Muscle layer of duodenum (tissue), 2 donors: Measurements from ENCODE around the gene CPT1C.

Experiments
- H3K27ac ChIP-seq: one replicate; pipeline ENCODE4 v1.7.0; 2013; ENCODE audit warnings: mild to moderate bottlenecking, low read length
- H3K27me3 ChIP-seq: one replicate; pipeline ENCODE4 v1.7.0; 2013; ENCODE audit warnings: low read depth, mild to moderate bottlenecking, control low read depth, low read length
- H3K36me3 ChIP-seq, 2 donors: one replicate each; pipeline ENCODE4 v1.7.0; 2013; ENCODE audit warnings: low read length in 2 of 2, control low read depth in 1 of 2, mild to moderate bottlenecking in 1 of 2; ENCODE audit not compliant: insufficient read depth in 2 of 2, control insufficient read depth in 1 of 2
- H3K4me1 ChIP-seq, 2 donors: one replicate each; pipeline ENCODE4 v1.7.0; 2013; ENCODE audit warnings: low read length in 2 of 2, mild to moderate bottlenecking in 2 of 2, control low read depth in 1 of 2, moderate library complexity in 1 of 2; ENCODE audit not compliant: insufficient read depth in 2 of 2, control insufficient read depth in 1 of 2
- H3K4me3 ChIP-seq, 2 donors: one replicate each; pipeline ENCODE4 v1.7.0; 2013; ENCODE audit warnings: low read length in 2 of 2, low read depth in 1 of 2, mild to moderate bottlenecking in 1 of 2
- H3K9me3 ChIP-seq, 2 donors: one replicate each; pipeline ENCODE4 v1.7.0; 2013; ENCODE audit warnings: low read length in 2 of 2, control low read depth in 1 of 2, mild to moderate bottlenecking in 1 of 2; ENCODE audit not compliant: control insufficient read depth in 1 of 2
- donor health status: healthy.

Gene CPT1C

DNA sequence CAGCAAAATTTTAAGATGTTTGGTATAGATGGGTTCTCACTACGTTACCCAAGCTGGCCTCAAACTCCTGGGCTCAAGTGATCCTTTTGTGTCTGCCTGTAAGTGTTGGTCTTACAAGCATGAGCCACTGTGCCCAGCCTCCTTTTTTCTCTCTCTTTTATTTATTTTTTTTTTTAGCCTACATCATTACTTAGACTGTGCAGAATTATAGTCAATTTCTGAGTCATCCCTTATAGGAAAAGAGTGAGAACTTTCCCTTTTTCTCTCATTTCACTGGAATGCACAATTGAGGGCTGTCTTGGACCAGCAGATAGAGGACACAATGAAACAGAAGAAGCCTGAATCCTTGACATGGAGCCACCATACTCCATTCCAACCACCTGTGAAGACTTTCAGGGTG, 58.9 kb downstream of the CPT1C start:
- no peaks in the 10 kb centered on the region for H3K27me3 ChIP-seq

DNA sequence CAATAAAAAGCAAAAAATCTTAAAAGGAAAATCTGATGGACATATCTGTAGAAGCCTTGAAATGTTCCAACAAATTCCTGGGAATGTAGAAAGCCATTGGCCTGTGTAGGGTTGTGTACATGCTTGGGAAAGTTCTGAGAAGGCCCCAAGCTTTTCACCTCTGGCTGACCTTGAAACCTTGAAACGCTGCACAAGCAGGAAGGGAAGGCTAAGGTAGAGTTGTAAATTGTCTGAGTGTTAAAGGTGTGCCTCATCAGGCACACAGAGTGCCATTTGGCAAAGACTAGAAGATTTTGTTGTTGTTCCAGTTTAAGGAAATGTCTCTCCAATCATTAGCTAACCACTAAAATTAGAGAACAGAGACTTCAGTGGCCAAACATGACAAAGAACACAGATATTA, 61.8 kb downstream of the CPT1C start:
- Histone ChIP-seq H3K4me3 (no peak overlapping the region), H3K9me3 (peaks cover 0 to 6% of the 10 kb centered on the region in 2 donors), H3K4me1 (no peaks in the 10 kb centered on the region), H3K27ac (no peak overlapping the region), H3K27me3 (no peaks in the 10 kb centered on the region), H3K36me3 (no peaks in the 10 kb centered on the region)

More for the DNA sequence above, 58.9 kb downstream of the CPT1C start:
- no peak overlapping the region for H3K27ac ChIP-seq
- no peak overlapping the region for H3K4me3 ChIP-seq
- no peaks in the 10 kb centered on the region for H3K4me1 ChIP-seq
- H3K36me3 ChIP-seq = no peaks in the 10 kb centered on the region
- H3K9me3 ChIP-seq = no peaks in the 10 kb centered on the region

GRCh38 chr19:49755956-49756355, 65.0 kb downstream of the CPT1C start:
- H3K4me3 ChIP-seq = no peak overlapping the region
- peaks cover 0 to 6% of the 10 kb centered on the region in 2 donors for H3K9me3 ChIP-seq
- H3K4me1 ChIP-seq = no peaks in the 10 kb centered on the region
- no peaks in the 10 kb centered on the region for H3K27me3 ChIP-seq
- H3K27ac ChIP-seq = no peak overlapping the region
- H3K36me3 ChIP-seq = no peaks in the 10 kb centered on the region

DNA sequence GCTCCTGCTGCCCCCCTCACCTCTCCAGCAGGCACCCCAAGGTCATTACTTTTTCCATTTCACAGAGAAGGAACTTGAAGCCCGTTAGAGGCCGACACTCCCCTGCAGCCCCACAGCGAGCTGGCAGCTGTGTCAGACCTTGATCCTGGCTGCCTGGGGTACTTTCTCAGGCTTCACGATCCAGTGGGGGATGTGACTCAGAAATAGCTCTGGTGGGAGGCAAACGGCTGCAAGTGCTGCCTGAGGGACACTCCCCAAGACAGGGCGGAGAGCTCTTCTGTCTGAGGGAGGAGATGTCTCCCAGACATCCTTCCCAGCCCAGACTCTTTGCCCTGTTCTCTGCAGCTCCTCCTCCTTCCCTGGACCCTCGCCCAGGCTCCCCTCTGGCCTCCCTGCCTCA, 67.4 kb downstream of the CPT1C start:
- no peak overlapping the region for H3K27ac ChIP-seq
- H3K4me1 ChIP-seq = no peaks in the 10 kb centered on the region
- H3K4me3 ChIP-seq = no peak overlapping the region
- H3K36me3 ChIP-seq = no peaks in the 10 kb centered on the region
- H3K27me3 ChIP-seq = no peaks in the 10 kb centered on the region
- peaks cover 0 to 6% of the 10 kb centered on the region in 2 donors for H3K9me3 ChIP-seq

- no peaks in the 10 kb centered on the region for H3K36me3 ChIP-seq
- H3K27ac ChIP-seq = no peak overlapping the region
- no peak overlapping the region for H3K4me3 ChIP-seq
- peaks cover 0 to 6% of the 10 kb centered on the region in 2 donors for H3K4me1 ChIP-seq
- H3K27me3 ChIP-seq = no peaks in the 10 kb centered on the region
- no peaks in the 10 kb centered on the region for H3K9me3 ChIP-seq
These were observed 70.3 kb downstream of the CPT1C start for GRCh38 chr19:49761249-49761624.

- H3K9me3 ChIP-seq = no peaks in the 10 kb centered on the region
- no peaks in the 10 kb centered on the region for H3K36me3 ChIP-seq
- no peak overlapping the region for H3K27ac ChIP-seq
- H3K4me1 ChIP-seq = peaks cover 0 to 6% of the 10 kb centered on the region in 2 donors
- H3K27me3 ChIP-seq = no peaks in the 10 kb centered on the region
- no peak overlapping the region for H3K4me3 ChIP-seq
These were observed 70.9 kb downstream of the CPT1C start for GRCh38 chr19:49761625-49762311.

- no peak within 1 kb of the TSS for H3K4me3 ChIP-seq
- no peaks in the 10 kb centered on the region for H3K36me3 ChIP-seq
- no peak within 1 kb of the TSS for H3K27ac ChIP-seq
These were observed 72.3 kb downstream of the CPT1C start, which contains the start of gene TSKS for GRCh38 chr19:49763230-49763629. TSKS (minus strand) TSS chr19:49763306; CDS start chr19:49763247, 59 bp downstream.

More at GRCh38 chr19:49763230-49763629, 72.3 kb downstream of the CPT1C start, which contains the start of gene TSKS:
- Histone ChIP-seq H3K27me3 (no peaks in the 10 kb centered on the region), H3K4me1 (peaks cover 8 to 13% of the 10 kb centered on the region in 2 donors), H3K9me3 (no peaks in the 10 kb centered on the region)
